K562 (cell line): ENCODE data around the gene CEMP1. TPM values are rescaled to one million over a fixed set of nuclear protein-coding genes. Genes with fewer than 3 reads are reported as not detected.

Source experiments
- MYNN ChIP-seq, 2 experiments: sonication (generic); formaldehyde crosslinking in 1 of 2; IDR thresholded peaks; 2 replicates each; pipeline versions ENCODE4 v1.5.0 to v1.6.1; 2016 to 2020; ENCODE audit warnings: antibody characterized with exemption in 1 of 2, missing genetic modification reagents in 1 of 2
- NR2C1 ChIP-seq, 2 experiments: fragments of 450-650 bp; IDR thresholded peaks; 2 replicates each; pipeline ENCODE4 v1.6.1; 2017; ENCODE audit warnings: mild to moderate bottlenecking in 2 of 2, antibody characterized with exemption in 1 of 2, inconsistent platforms in 1 of 2, missing compliant biosample characterization in 1 of 2, missing genetic modification characterization in 1 of 2
- PHTF2 ChIP-seq: fragments of 250-450 bp; sonication (Bioruptor Pico); IDR thresholded peaks from 2 replicates; pipeline ENCODE4 v1.5.0; 2021; ENCODE audit warnings: mild to moderate bottlenecking
- POLR2AphosphoS2 ChIP-seq: IDR thresholded peaks from 2 replicates; pipeline ENCODE4 v1.6.1; 2012; ENCODE audit warnings: low read length, improper control_type of control experiment
- SMAD3 ChIP-seq: fragments of 450-650 bp; formaldehyde crosslinking; conservative IDR thresholded peaks from 2 replicates; pipeline ENCODE4 v1.4.0; 2020; ENCODE audit warnings: mild to moderate bottlenecking
- SOX6 ChIP-seq: fragments of 450-650 bp; IDR thresholded peaks from 2 replicates; pipeline ENCODE4 v1.6.1; 2014; ENCODE audit warnings: mild to moderate bottlenecking
- TEAD4 ChIP-seq, 2 experiments: sonication (generic) in 1 of 2; formaldehyde crosslinking in 1 of 2; IDR thresholded peaks; 2 replicates each; pipeline versions ENCODE4 v1.6.1 to v1.8.0; 2012 to 2022; ENCODE audit warnings: borderline replicate concordance in 1 of 2, inconsistent platforms in 1 of 2, low read length in 1 of 2, mild to moderate bottlenecking in 1 of 2, missing genetic modification reagents in 1 of 2
- TSC22D4 ChIP-seq: fragments of 450-650 bp; IDR thresholded peaks from 2 replicates; pipeline ENCODE4 v1.6.1; 2016; ENCODE audit warnings: missing genetic modification characterization, missing biosample characterization, control low read depth
- ZNF316 ChIP-seq: fragments of 450-650 bp; IDR thresholded peaks from 2 replicates; pipeline ENCODE4 v1.6.1; 2016
- ZNF408 ChIP-seq: fragments of 250-450 bp; sonication (Bioruptor Pico); IDR thresholded peaks from 2 replicates; pipeline ENCODE4 v1.4.0; 2020; ENCODE audit warnings: low read depth, mild to moderate bottlenecking, moderate library complexity
- ZNF449 ChIP-seq: fragments of 250-450 bp; sonication (Bioruptor Pico); IDR thresholded peaks from 2 replicates; pipeline ENCODE4 v1.8.0; 2022; ENCODE audit warnings: moderate library complexity, mild to moderate bottlenecking, inconsistent platforms
- ZNF644 ChIP-seq: fragments of 200-800 bp; sonication (Bioruptor generic); IDR thresholded peaks from 2 replicates; pipeline ENCODE4 v1.6.1; 2016; ENCODE audit warnings: low read depth, missing genetic modification characterization, missing compliant biosample characterization
- polyA plus RNA-seq, 8 experiments: library from polyadenylated mRNA; depleted of rRNA in 4 of 8; stranded (reverse) in 5 of 8; unstranded in 3 of 8; fragments of >200 nt; fragmentation: Nextera tagmentation in 2 of 8; fragmentation: Illumina TruSeq in 1 of 8; extraction: Ambion mirVana in 2 of 8; extraction: Trizol in 1 of 8; gene quantifications; 2 replicates each; pipeline versions ENCODE4 v1.2.1 to v1.2.3, GENCODE V29; 2011 to 2014; ENCODE audit warnings: inconsistent platforms in 1 of 8, missing spikeins in 1 of 8
- total RNA-seq, 7 experiments: library from RNA; depleted of rRNA in 6 of 7; stranded (reverse); fragments of >200 nt in 6 of 7; fragmentation: Illumina TruSeq in 2 of 7; extraction: Trizol in 2 of 7; gene quantifications; 2 replicates each; pipeline versions ENCODE4 v1.2.1 to v1.2.3, GENCODE V29; 2011 to 2021; ENCODE audit warnings: low replicate concordance in 1 of 7
- TF ChIP-seq, protein P1 (sequence below), 2 experiments: fragments of 450-650 bp in 1 of 2; IDR thresholded peaks; 2 replicates each; pipeline ENCODE4 v1.6.1; 2011 to 2017; ENCODE audit warnings: low read depth in 2 of 2, antibody characterized with exemption in 1 of 2, borderline replicate concordance in 1 of 2, low read length in 1 of 2, mild to moderate bottlenecking in 1 of 2, mixed read lengths in 1 of 2; ENCODE audit not compliant: control insufficient read depth in 1 of 2
- TF ChIP-seq, protein P2 (sequence below): fragments of 450-650 bp; IDR thresholded peaks from 2 replicates; pipeline ENCODE4 v1.6.1; 2016
- TF ChIP-seq, protein P3 (sequence below), 2 experiments: IDR thresholded peaks; 2 replicates each; pipeline ENCODE4 v1.6.1; 2011; ENCODE audit warnings: borderline replicate concordance in 1 of 2, control low read depth in 1 of 2, low read depth in 1 of 2, low read length in 1 of 2, mild to moderate bottlenecking in 1 of 2, mixed read lengths in 1 of 2, moderate library complexity in 1 of 2; ENCODE audit not compliant: insufficient read depth in 1 of 2, insufficient read length in 1 of 2, poor library complexity in 1 of 2, severe bottlenecking in 1 of 2; ENCODE audit errors: extremely low read depth in 1 of 2
- TF ChIP-seq, protein P4 (sequence below): fragments of 250-450 bp; sonication (Bioruptor Pico); IDR thresholded peaks from 2 replicates; pipeline ENCODE4 v1.5.0; 2021; ENCODE audit warnings: mild to moderate bottlenecking, moderate library complexity

Gene CEMP1
- total and polyA plus RNA-seq, 9 of the 15 experiments (the other 6 are each of a cell fraction or from before 2014, with no cell fraction given): 0.05 to 0.45 TPM; not detected in 7

GRCh38 chr16:2497116-2497630, 34.0 kb downstream of the CEMP1 start (continued):
- TF ChIP-seq ZNF449 (CRISPR knock-in tag) (no peak), ZNF644 (tag) (no peak), SMAD3 (no peak), POLR2AphosphoS2 (no peak), SOX6 (no peak; the same call in 1 of the 2 replicates), ZNF408 (CRISPR knock-in tag) (no peak), NR2C1 (IDR thresholded peaks at IDR 0.05) (peak; percentile 77), NR2C1 (tag; IDR thresholded peaks at IDR 0.05) (peak; percentile 80), TEAD4 (IDR thresholded peaks at IDR 0.05; ENCODE audit: low read length) (no peak), TEAD4 (CRISPR knock-in tag; IDR thresholded peaks at IDR 0.05; ENCODE audit: borderline replicate concordance) (no peak), MYNN (IDR thresholded peaks at IDR 0.05) (0 out of 2 replicates have a peak, but pooled peaks have one; percentile 32), MYNN (CRISPR knock-in tag; IDR thresholded peaks at IDR 0.05) (no peak), ZNF316 (no peak), PHTF2 (no peak), TSC22D4 (tag) (no peak)
- TF ChIP-seq, protein P1, sequence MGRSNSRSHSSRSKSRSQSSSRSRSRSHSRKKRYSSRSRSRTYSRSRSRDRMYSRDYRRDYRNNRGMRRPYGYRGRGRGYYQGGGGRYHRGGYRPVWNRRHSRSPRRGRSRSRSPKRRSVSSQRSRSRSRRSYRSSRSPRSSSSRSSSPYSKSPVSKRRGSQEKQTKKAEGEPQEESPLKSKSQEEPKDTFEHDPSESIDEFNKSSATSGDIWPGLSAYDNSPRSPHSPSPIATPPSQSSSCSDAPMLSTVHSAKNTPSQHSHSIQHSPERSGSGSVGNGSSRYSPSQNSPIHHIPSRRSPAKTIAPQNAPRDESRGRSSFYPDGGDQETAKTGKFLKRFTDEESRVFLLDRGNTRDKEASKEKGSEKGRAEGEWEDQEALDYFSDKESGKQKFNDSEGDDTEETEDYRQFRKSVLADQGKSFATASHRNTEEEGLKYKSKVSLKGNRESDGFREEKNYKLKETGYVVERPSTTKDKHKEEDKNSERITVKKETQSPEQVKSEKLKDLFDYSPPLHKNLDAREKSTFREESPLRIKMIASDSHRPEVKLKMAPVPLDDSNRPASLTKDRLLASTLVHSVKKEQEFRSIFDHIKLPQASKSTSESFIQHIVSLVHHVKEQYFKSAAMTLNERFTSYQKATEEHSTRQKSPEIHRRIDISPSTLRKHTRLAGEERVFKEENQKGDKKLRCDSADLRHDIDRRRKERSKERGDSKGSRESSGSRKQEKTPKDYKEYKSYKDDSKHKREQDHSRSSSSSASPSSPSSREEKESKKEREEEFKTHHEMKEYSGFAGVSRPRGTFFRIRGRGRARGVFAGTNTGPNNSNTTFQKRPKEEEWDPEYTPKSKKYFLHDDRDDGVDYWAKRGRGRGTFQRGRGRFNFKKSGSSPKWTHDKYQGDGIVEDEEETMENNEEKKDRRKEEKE (IDR thresholded peaks at IDR 0.05; ENCODE audit: borderline replicate concordance in 1 of 2, control insufficient read depth in 1 of 2, low read depth in 2 of 2, low read length in 1 of 2): no peak
- TF ChIP-seq, protein P2, sequence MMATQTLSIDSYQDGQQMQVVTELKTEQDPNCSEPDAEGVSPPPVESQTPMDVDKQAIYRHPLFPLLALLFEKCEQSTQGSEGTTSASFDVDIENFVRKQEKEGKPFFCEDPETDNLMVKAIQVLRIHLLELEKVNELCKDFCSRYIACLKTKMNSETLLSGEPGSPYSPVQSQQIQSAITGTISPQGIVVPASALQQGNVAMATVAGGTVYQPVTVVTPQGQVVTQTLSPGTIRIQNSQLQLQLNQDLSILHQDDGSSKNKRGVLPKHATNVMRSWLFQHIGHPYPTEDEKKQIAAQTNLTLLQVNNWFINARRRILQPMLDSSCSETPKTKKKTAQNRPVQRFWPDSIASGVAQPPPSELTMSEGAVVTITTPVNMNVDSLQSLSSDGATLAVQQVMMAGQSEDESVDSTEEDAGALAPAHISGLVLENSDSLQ: no peak
- TF ChIP-seq, protein P3, sequence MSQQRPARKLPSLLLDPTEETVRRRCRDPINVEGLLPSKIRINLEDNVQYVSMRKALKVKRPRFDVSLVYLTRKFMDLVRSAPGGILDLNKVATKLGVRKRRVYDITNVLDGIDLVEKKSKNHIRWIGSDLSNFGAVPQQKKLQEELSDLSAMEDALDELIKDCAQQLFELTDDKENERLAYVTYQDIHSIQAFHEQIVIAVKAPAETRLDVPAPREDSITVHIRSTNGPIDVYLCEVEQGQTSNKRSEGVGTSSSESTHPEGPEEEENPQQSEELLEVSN (IDR thresholded peaks at IDR 0.05; ENCODE audit: borderline replicate concordance in 1 of 2, extremely low read depth in 1 of 2, insufficient read depth in 1 of 2, insufficient read length in 1 of 2, low read depth in 1 of 2, low read length in 1 of 2, poor library complexity in 1 of 2, severe bottlenecking in 1 of 2): no peak
- TF ChIP-seq, protein P4, sequence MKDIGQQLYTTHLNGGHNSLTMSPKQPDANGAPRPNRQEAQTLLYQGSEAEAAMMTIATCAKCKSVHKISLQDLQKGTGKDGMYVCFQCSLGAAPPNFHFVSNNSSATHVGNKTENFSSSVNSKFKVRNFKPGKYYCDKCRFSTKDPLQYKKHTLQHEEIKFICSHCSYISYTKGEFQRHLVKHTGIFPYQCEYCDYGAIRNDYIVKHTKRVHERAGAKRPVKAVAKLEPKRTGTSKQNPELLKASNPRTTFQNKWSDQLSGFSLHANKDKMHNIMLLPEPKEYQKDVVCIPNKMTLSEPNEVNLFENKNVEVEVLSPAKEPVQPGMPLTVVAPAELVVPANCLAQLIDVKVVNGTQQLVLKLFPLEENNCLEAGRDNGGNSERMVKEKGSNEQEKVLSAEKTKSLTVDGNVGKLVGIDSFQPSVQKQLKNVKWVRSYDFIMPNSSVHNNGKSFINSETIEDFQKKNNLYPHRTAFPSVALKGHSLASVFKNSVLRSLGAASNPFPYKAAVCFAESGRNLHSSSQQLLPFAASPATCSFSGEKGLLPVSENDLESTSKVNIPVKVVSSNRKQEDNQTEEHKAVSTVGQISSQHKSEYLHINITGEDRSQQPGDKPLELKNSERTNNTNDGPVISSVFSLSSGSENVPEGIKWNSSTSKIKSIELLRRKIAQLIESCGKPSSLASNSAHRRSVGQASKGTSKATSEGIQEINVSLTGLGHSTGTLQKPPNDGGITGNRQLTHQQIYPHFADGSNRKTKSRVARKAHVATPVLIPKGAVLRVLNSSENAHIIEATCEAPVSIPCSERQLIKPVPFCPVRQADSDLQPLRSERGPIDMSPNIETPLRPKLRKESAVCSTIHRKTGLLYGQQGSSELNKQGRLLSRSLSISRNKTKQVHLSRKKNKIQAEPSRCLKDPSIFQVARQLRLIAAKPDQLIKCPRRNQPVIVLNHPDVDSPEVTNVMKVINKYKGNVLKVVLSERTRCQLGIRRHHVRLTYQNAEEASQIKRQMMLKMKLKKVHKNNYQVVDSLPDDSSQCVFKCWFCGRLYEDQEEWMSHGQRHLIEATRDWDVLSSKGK (CRISPR knock-in tag): no peak
